Colon (tissue), 2 donors: Measurements from ENCODE around the gene CHST6.
"Not testable (repeated sequence)": the region's sequence is repeated elsewhere in the genome, so short reads cannot be mapped to it uniquely, and the experiment has no call there.

ENCODE experiments used
- FAIRE-seq: peaks from 2 replicates; lab custom pipeline; 2012; peaks lifted over from hg19 to GRCh38; lab: Jason Lieb, UNC
- donor health status: control.
- donor health status: control.

Gene CHST6

GRCh38 chr16:75502916-75503605 lies 7.8 kb upstream of the CHST6 start:
- no peak for FAIRE-seq

DNA sequence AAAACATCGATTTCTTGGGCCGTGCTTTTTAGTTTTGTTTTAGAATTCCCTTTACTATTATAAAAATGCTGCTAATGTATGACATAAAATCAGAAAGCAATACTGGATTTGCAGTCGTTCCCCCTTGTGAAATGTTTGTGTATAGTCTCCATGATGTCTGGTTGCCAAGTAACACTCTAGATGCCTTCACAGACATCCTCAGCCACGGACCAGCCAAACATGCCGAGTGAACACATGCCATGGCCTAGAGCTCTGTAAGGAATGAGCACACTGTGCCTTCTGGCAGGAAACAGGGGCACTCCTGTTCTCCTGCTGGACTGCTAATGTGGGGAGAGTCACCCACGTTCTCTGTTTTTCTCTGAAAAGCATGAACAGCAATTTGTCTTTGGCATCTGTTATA lies 6.6 kb upstream of the CHST6 start:
- not testable (repeated sequence) for FAIRE-seq

DNA sequence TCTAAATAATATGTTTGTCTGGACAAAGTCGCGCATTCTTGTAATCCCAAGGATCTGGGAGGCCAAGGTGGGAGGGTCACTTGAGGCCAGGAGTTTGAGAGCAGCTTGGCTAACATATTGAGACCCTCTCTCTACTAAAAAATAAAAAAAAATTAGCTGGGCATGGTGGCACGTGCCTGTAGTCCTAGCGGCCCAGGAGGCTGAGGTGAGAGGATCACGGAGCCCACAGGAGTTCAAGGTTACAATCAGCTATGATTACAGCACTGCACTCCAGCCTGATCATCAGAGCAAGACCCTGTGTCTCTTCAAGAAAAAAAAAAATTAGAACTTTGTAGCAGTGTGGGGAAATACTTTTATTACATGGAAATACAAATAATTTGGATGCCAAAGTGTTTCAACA lies 6.1 kb upstream of the CHST6 start:
- FAIRE-seq, result no peak

DNA sequence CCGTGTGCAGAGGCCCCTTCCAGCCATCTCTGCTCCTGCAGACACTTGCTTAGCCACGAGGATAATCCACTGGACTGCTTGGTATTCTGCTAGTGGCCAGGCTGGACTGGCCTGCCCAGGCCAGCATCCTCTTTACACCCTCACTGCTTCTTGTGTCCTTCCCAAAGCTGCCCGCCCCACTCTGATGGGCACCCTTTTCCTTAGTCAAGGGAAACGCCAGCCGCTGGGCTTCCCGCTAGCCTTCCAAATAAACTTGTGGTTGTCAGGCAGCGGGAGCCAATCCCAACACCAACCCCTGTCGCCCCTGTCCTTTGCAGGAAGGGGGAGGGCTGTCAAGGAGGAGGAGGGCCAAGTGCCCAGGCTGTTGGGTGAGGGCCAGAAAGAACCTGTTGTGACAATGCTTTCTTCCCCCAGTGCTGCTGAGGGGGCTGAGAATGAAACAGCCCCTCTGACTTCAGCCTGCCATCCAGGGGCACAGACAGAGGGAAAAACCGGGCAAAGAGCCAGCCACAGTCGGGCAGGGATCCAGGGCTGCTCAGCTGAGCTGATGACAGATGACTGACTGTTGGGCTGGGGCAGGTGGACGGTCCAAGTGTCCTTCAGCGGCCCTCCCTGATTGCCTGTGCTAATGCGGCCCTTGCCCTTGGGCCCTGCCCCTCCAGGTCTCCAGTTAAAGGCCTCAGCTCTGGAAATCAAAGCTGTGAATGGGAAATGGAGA lies 3.5 kb upstream of the CHST6 start:
- FAIRE-seq, result not testable (repeated sequence)

DNA sequence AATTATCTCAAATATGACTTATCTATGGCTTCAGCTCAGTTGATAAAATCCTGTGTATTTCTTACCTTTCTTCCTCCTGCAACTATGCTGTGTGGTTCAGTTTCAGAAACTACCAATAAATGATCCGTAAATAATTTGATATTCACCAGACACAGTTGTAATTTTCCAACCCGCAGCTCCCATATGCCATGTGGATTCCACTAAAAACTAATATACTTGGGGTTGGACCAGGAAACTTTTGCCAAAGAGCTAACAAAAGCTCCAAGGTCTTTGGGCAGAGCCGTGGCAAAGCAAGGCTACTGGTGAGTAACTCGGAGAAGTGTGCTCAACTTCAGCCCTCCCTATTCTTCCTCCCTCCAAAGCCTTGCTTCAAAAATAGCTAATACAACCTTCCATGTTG lies 2.3 kb upstream of the CHST6 start:
- no peak for FAIRE-seq

DNA sequence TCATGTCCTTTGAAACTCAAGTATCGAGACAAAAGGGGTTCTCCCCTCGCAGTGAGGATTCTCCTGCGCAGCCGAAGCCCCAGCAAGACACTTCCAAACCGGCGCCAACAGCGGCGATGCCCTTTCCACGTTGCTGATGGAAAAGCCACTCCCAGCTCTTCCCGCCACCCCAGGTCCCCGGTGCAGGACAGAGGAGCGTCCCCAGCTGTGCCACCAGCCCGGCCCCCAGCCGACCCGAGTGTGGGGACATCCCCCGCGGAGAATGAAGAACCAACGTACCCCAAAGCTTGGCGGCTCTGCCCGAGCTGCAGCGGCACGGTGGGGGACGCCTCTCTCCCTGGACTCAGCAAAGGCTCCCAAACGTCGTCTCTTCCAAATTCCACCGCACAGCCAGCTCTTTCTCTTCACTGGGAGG lies 573 bp downstream of the CHST6 start:
- no peak for FAIRE-seq

GRCh38 chr16:75494184-75494583 lies 1.1 kb downstream of the CHST6 start:
- FAIRE-seq, result no peak

- FAIRE-seq, result no peak
Observed at GRCh38 chr16:75491876-75492275, 3.4 kb downstream of the CHST6 start.

GRCh38 chr16:75488322-75488721 lies 6.9 kb downstream of the CHST6 start:
- FAIRE-seq, result no peak

DNA sequence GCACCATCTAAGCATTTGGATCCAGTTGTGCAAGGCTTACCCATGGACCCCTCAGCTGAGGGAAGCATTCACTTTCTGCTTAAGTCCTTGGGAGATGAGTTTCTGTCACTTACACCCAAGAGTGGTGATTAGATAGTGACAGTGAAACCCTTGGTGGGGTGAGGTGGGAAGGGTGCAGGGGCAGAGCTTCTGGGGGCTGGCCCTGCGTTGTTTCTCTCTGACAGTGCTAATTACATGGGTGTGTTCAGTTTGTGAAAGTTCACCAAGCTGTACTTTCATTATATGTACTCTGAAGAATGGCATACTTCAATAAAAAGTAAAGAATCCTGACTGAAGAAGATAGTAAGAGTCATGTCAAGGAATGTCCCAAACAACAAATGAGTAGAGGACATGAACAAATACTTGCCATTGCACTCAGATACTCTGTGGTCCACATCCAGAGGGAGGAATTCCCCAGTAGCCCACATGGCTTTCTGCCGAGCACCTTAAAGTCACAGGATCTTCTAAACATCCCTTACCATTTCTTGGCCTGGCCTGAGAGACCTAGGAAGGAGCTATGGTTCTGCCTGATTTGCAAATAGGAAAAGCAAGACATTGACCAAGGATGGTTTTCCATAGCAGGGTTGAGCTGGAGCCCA lies 8.4 kb downstream of the CHST6 start:
- FAIRE-seq, result no peak

DNA sequence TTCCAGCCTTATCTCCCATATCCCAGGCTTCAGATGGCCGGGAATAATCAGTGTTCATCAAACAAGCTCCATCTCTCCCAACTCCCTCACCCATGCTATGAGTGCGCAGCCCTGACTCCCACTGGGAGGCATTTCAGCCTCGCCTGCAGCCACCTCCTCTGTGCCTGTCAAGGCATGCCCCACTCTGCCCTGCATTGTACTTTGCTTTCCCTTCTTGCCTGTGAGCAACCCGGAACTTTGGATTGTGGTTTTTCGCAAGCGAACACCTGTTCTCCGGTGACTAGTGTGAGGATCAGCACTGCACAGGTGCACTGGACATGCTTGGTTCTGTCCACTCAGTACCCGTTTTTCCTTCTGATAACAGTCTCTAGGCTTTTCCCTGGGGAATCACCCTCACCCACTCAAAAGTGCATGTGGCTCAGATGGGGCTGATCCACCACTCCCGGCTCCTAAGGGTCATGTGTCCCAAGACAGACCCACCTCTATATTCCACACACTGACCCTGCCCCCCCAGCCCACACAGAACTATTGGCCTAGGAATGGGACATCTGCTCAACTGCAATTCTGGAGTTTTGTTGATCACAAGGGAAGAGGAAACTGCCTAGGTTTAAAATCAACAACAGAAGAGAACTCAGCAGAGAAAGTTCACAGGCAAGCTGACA lies 9.1 kb downstream of the CHST6 start:
- no peak for FAIRE-seq

GRCh38 chr16:75485230-75486013 lies 9.8 kb downstream of the CHST6 start:
- no peak for FAIRE-seq

- no peak for FAIRE-seq
Observed at GRCh38 chr16:75483222-75483621, 12.0 kb downstream of the CHST6 start.

- FAIRE-seq, result no peak
Observed at GRCh38 chr16:75482434-75483205, 12.6 kb downstream of the CHST6 start.

DNA sequence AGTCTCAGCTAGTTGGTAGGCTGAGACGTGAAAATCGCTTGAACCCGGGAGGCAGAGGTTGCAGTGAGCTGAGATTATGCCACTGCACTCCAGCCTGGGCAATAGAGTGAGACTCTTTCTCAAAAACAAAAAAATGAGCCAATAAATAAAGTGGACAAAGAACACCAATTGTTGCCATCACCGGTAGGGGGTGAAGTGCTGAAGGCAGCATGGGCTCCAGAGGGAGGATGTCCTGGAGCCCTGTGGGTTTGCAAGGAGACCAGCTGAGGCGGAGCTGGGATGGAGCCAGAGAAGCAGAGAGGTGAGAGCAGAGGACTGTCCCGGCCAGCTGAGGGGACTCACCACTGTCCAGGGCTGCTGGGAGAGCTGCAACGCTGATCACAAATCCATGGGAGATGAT lies 13.8 kb downstream of the CHST6 start:
- FAIRE-seq, result no peak

- no peak for FAIRE-seq
Observed at GRCh38 chr16:75479421-75479990, 15.7 kb downstream of the CHST6 start.

GRCh38 chr16:75478480-75479345 lies 16.5 kb downstream of the CHST6 start:
- FAIRE-seq, result no peak

- no peak for FAIRE-seq
Observed at GRCh38 chr16:75477680-75478473, 17.4 kb downstream of the CHST6 start.

DNA sequence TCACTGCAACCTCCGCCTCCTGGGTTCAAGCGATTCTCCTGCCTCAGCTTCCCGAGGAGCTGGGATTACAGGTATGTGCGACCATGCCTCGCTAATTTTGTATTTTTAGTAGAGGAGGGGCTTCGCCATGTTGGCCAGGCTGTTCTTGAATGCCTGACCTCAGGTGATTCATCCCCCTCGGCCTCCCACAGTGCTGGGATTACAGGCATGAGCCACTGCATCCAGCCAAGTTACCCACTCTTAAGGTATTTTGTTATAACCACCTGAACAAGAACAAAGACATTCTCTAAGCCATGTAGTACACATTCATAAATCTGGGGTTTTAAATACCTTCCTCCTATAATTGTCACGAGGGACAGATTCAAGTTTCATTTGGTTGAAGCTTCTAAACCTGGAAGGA lies 18.4 kb downstream of the CHST6 start:
- no peak for FAIRE-seq
